ENCODE results near the gene ANO7. TPM values are rescaled to one million over a fixed set of nuclear protein-coding genes. Genes with fewer than 3 reads are reported as not detected.

The ANO7 gene
- total RNA-seq, 1 experiment from 2014 or later, result 5.2 TPM

DNA sequence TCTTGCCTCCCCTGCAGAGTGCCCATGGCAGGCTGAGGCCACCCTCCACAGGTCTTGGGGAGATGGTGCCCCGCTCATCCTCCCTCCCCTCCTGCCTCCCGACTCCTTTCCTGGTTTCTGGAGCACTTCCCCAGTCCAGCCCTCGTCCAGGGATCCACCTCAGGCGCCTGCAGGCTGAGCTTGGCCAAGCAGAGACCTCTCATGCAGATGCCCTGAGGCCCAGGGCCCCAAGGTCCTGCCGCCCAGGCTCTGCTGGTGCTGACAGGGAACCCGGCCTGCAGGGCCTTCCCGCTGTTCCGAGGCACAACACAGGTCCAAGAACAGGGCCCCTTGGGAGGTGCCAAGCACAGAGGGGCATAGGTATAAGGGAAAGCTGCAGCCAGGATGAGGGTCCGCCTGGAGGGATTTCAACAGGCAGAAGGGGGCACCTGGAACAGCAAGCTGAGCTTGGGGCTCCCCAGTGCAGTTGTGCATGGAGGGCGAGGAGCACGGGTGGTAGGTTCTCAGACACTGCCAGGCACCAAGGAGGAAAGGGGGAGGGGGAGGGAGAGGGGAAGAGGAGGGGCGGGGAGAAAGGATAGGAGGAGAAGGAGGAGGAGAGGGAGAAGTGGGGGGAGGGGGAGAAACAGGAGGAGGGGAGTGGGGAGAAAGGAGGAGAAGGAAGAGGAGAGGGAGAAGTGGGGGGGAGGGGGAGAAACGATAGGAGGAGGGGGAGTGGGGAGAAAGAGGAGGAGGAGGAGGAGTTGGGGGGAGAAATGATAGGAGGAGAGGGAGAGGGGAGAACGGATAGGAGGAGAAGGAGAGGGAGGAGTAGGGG is 1.2 kb upstream of the ANO7 start:
- no peaks in the 10 kb centered on the region for H3K9me3 ChIP-seq (ENCODE audit: control insufficient read depth, low read depth, low read length)
- no peak overlapping the region for H2BK120ac ChIP-seq (ENCODE audit: low read depth, low read length, poor library complexity, severe bottlenecking)
- H3K14ac ChIP-seq (ENCODE audit: insufficient read depth, low read length), result no peak overlapping the region
- no peak overlapping the region for H3K4ac ChIP-seq (ENCODE audit: low read depth, low read length)
- H3K23me2 ChIP-seq (ENCODE audit: insufficient read length, low read depth, low read length, poor library complexity, severe bottlenecking), result no peaks in the 10 kb centered on the region
- no peaks in the 10 kb centered on the region for H3K79me1 ChIP-seq (ENCODE audit: insufficient read depth, low read depth, low read length, poor library complexity, severe bottlenecking)
- H2BK15ac ChIP-seq (ENCODE audit: low read depth, low read length), result no peak overlapping the region
- TF ChIP-seq, protein P1, sequence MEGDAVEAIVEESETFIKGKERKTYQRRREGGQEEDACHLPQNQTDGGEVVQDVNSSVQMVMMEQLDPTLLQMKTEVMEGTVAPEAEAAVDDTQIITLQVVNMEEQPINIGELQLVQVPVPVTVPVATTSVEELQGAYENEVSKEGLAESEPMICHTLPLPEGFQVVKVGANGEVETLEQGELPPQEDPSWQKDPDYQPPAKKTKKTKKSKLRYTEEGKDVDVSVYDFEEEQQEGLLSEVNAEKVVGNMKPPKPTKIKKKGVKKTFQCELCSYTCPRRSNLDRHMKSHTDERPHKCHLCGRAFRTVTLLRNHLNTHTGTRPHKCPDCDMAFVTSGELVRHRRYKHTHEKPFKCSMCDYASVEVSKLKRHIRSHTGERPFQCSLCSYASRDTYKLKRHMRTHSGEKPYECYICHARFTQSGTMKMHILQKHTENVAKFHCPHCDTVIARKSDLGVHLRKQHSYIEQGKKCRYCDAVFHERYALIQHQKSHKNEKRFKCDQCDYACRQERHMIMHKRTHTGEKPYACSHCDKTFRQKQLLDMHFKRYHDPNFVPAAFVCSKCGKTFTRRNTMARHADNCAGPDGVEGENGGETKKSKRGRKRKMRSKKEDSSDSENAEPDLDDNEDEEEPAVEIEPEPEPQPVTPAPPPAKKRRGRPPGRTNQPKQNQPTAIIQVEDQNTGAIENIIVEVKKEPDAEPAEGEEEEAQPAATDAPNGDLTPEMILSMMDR (conservative IDR thresholded peaks at IDR 0.05), result no peak
- no peak overlapping the region for H4K8ac ChIP-seq (replicated peaks; ENCODE audit: insufficient read length, low read depth, low read length)
- no peaks in the 10 kb centered on the region for H4K20me1 ChIP-seq (ENCODE audit: control insufficient read depth, insufficient read depth, insufficient read length)
- DNase-seq, result no peak
- H3K18ac ChIP-seq (ENCODE audit: insufficient read length, low read depth, low read length), result no peak overlapping the region
- H2BK12ac ChIP-seq (ENCODE audit: insufficient read length, low read depth, low read length), result no peak overlapping the region
- no peak overlapping the region for H2BK5ac ChIP-seq (ENCODE audit: insufficient read length, low read length)
- H3T11ph ChIP-seq (ENCODE audit: low read length), result no peak overlapping the region
- H4K5ac ChIP-seq (ENCODE audit: insufficient read length, low read depth, low read length), result no peak overlapping the region
- Mint-ChIP-seq H3K36me3 (ENCODE audit: insufficient read depth in 1 of 3, low read depth in 3 of 3) (peaks cover 0 to 2% (median 0%) of the 10 kb centered on the region in 3 experiments; a peak in 1 of 7 replicates), H3K4me3 (no peak overlapping the region), H3K4me1 (peaks cover 8 to 13% of the 10 kb centered on the region in 2 experiments), H3K27me3 (ENCODE audit: low read depth) (no peaks in the 10 kb centered on the region; the same call in 1 of the 2 replicates), H3K27ac (no peak overlapping the region), H3K9me3 (no peaks in the 10 kb centered on the region)
- no peak overlapping the region for H3K4me2 ChIP-seq (ENCODE audit: insufficient read depth, insufficient read length, low read length)
- H4K91ac ChIP-seq (ENCODE audit: insufficient read length, low read depth, low read length), result no peak overlapping the region
- H3K27ac ChIP-seq (ENCODE audit: insufficient read length, low read depth, low read length), result no peak overlapping the region
- no CpG with 5 or more reads among the region's 14 CpGs for WGBS (ENCODE audit: extremely low coverage, insufficient read length, low lambda C conversion rate)
- no peak overlapping the region for H3K9ac ChIP-seq (ENCODE audit: extremely low read depth, insufficient read length, low read length)
- H3K27me3 ChIP-seq (ENCODE audit: insufficient read depth, low read length), result no peaks in the 10 kb centered on the region
- no peaks in the 10 kb centered on the region for H3K4me1 ChIP-seq (ENCODE audit: insufficient read depth, low read length)
- H2AK5ac ChIP-seq (ENCODE audit: insufficient read length, low read length), result no peak overlapping the region
- no peak overlapping the region for H3K23ac ChIP-seq (ENCODE audit: insufficient read length, low read depth, low read length)
- H3K56ac ChIP-seq (ENCODE audit: insufficient read length, low read depth, low read length), result no peak overlapping the region
- no peaks in the 10 kb centered on the region for H3K79me2 ChIP-seq (ENCODE audit: insufficient read depth, low read length)
- H2BK20ac ChIP-seq (ENCODE audit: low read depth, low read length, poor library complexity, severe bottlenecking), result no peak overlapping the region
- H2AFZ ChIP-seq (ENCODE audit: low read length), result no peak overlapping the region
